Stimulated activated CD8-positive, alpha-beta memory T cell treated with anti-CD3 and anti-CD28 coated beads, Interleukin-4, amount 100 ng/mL, for 24 hours (primary cell): ENCODE results near the gene CCL25.
A peak's percentile ranks its signal among the peaks of the same experiment; 100 is the strongest.

Experiments used
- DNase-seq: peaks from one replicate; pipeline ENCODE4 v3.0.0-alpha.2; 2020; ENCODE audit warnings: low read depth

CCL25 gene

GRCh38 chr19:8045872-8046568 lies 6.5 kb upstream of the CCL25 start:
- DNase-seq, result no peak

GRCh38 chr19:8046569-8047165 lies 5.9 kb upstream of the CCL25 start:
- no peak for DNase-seq

GRCh38 chr19:8050274-8051096 lies 2.1 kb upstream of the CCL25 start:
- DNase-seq, result peak; percentile 86

- DNase-seq, result no peak
Measured at GRCh38 chr19:8054169-8054568, 1.6 kb downstream of the CCL25 start.

- DNase-seq, result no peak
Measured at GRCh38 chr19:8056533-8056932, 4.0 kb downstream of the CCL25 start.

GRCh38 chr19:8057545-8058270 lies 5.1 kb downstream of the CCL25 start:
- no peak for DNase-seq

GRCh38 chr19:8064911-8065874 lies 12.6 kb downstream of the CCL25 start:
- DNase-seq, result no peak

GRCh38 chr19:8065875-8066261 lies 13.3 kb downstream of the CCL25 start:
- no peak for DNase-seq

GRCh38 chr19:8069096-8069973 lies 16.8 kb downstream of the CCL25 start:
- DNase-seq, result no peak

GRCh38 chr19:8071912-8072311 lies 19.4 kb downstream of the CCL25 start:
- DNase-seq, result no peak

GRCh38 chr19:8074501-8074900 lies 21.9 kb downstream of the CCL25 start:
- DNase-seq, result no peak

- no peak for DNase-seq
Measured at GRCh38 chr19:8075158-8076074, 22.9 kb downstream of the CCL25 start.

GRCh38 chr19:8079988-8080387 lies 27.4 kb downstream of the CCL25 start:
- DNase-seq, result no peak

GRCh38 chr19:8080832-8081231 lies 28.3 kb downstream of the CCL25 start:
- DNase-seq, result no peak

- no peak for DNase-seq
Measured at GRCh38 chr19:8081569-8082550, 29.3 kb downstream of the CCL25 start.

GRCh38 chr19:8083141-8083540 lies 30.6 kb downstream of the CCL25 start:
- no peak for DNase-seq

- DNase-seq, result no peak
Measured at GRCh38 chr19:8084152-8084551, 31.6 kb downstream of the CCL25 start.
